KOPT-K1 (cell line): ENCODE measurements around the gene FN1.

Experiments used
- H3K27ac ChIP-seq: fragments of 200-600 bp; sonication (generic); 2 replicates; pipeline ENCODE4 v1.5.1; 2016; ENCODE audit warnings: antibody characterized with exemption, mild to moderate bottlenecking, low read depth, low read length; ENCODE audit not compliant: poor library complexity, severe bottlenecking
- H3K36me3 ChIP-seq: fragments of 200-600 bp; sonication (generic); 2 replicates; pipeline ENCODE4 v1.5.1; 2017; ENCODE audit warnings: antibody characterized with exemption, mild to moderate bottlenecking, low read length, moderate library complexity; ENCODE audit not compliant: insufficient read depth
- H3K9me3 ChIP-seq: fragments of 200-600 bp; sonication (generic); 2 replicates; pipeline ENCODE4 v1.5.1; 2017; ENCODE audit warnings: antibody characterized with exemption, low read length, mild to moderate bottlenecking; ENCODE audit not compliant: insufficient read depth, poor library complexity, severe bottlenecking

FN1 gene

DNA sequence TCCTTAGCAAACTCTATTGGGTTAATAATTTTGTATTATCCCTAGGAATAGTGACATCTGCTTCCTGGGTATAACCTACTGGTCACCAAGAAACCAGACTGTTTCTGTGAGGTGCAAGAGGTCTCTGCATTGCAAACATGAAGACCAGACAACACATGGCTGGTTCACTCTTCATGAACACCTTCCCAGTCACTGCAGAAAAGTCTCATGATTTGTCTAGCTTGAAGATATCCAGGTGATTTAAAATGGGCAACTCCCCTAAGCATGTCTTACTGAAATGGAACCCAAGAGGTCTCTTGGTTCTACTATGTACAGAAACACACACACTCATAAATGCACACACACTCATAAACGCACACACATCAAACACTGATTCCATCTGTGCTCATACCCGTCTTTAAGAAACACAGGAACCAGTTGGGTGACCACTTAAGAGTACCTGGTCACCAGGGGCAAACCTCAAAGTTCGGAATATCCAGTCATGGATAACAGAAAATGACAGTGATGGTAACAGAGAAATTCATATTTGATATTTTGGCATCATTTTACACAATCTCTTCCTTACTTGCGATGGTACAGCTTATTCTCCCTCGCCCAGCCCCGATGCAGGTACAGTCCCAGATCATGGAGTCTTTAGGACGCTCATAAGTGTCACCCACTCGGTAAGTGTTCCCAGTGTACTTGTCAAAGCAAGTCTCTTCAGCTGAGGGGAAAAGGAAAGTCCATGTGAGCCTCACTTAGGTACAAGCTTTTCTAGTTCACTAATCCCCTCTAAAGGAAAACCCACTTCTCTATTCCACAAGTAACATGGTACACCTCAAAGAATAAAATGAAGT is 2.9 kb downstream of the FN1 start:
- Histone ChIP-seq H3K36me3 (no peaks in the 10 kb centered on the region), H3K27ac (no peak overlapping the region)

DNA sequence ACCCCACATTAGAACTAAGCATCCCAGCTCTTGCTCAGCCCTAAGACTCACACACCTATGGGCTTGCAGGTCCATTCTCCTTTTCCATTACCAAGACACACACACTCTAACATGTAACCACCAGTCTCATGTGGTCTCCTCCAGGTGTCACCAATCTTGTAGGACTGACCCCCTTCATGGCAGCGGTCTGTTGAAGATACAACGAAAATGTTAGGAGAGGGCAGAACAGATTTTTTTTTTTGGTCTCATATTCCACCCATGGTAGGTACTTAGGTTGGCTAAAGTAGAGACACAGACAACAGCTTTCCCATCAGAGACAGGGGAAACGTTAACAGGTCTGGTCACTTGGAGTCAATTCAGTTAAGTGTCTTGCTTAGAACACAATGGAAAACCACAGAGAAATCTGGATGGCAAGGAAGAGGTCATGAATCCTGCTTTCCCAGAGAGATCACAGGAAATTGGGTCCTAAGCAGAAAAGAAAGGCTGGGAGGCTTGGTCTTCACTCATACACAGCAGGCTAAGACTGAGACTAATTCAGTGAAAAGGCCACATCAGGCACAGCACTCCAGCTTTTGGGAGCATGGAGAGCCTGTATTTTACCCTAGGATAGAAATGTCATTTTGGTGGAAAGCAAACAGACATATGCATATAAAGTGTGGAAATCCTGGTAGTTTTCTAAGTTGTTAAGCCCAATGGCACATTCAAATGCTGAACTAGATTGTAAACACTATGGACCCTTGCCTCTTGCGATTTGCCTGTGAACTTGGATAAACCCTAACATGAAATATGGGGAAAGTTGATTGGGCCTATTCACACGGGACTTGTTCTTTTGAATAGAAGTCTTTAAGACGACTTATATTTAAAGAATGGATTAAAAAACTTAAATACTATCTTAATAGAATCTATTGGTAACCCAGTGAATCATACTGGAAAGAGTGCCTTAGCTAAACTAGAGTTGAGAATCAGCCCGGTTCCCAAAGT is 3.8 kb downstream of the FN1 start:
- Histone ChIP-seq H3K9me3 (no peaks in the 10 kb centered on the region), H3K36me3 (no peaks in the 10 kb centered on the region), H3K27ac (no peak overlapping the region)

More for the DNA sequence above, 2.9 kb downstream of the FN1 start:
- no peaks in the 10 kb centered on the region for H3K9me3 ChIP-seq

DNA sequence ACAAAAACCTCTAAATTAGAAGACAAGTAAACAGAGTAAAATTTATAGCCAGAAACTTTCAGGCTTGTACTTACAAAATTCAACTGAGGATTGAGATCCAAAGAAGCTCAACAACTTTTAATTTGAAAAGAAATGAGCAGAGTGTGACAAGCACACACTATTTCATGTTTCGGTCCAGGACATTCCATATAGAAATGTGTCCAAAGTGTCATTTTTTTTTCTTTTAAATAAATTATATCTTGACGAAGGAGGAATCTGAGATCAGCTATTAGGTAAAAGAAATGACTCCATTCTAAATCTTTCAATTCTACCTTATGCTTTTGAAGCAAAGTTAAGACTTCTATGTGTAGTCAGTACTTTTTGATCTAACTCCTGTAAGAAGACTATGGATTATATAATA is 4.6 kb downstream of the FN1 start:
- no peak overlapping the region for H3K27ac ChIP-seq
- no peaks in the 10 kb centered on the region for H3K36me3 ChIP-seq
- no peaks in the 10 kb centered on the region for H3K9me3 ChIP-seq

- H3K9me3 ChIP-seq: no peaks in the 10 kb centered on the region
- H3K27ac ChIP-seq: no peak overlapping the region
- H3K36me3 ChIP-seq: no peaks in the 10 kb centered on the region
Observed at GRCh38 chr2:215430528-215431187, 5.2 kb downstream of the FN1 start.

DNA sequence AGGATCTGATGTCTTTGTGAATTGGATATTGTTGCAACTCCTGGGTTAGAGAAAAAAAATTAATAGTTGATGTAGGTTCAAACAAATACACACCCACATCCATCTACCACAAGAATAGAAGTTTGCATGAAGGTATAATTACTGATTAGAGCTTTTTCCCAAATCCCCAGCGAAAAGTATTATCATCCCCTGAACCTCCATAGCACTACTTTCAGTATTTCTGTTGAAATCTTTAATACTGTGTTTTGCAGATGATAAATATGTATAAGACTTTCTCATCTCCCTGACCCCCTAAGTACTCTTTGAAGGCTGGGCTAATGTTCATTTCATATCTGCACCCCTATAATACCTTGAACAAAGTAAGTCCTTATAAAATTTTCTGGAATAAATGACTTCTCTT is 6.4 kb downstream of the FN1 start:
- H3K36me3 ChIP-seq: no peaks in the 10 kb centered on the region

DNA sequence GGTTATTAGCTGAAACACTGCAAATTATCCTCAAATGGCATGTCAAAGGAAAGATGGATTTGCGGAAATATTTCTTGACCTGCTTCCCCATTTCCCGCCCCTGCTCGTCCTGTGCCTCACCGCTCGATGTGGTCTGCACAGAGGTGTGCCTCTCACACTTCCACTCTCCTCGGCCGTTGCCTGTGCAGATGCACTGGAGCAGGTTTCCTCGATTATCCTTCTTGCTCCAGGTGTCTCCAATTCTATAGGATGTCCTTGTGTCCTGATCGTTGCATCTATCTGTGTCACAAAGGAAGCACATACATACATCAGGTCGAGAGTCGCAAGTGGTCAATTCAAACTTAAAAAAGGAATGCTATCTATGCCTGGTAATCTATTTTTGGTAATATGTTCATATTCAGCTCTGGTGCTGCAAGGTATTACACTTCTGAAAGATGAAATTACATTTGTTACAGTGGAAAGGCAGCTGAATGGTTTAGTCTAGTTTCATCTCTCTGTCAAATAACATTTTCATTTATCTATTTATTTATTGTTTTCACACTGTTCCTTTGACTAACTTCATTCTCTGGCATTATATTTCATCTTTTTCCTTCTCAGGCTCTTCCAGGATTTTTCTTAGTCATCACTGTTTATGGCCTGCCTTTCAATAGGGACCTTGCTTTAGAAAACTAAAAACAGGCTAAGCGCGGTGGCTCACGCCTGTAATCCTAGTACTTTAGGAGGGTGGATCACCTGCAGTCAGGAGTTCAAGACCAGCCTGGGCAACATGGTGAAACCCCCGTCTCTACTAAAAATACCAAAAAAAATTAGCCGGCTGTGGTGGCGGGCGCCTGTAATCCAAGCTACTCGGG is 7.6 kb downstream of the FN1 start:
- Histone ChIP-seq H3K36me3 (no peaks in the 10 kb centered on the region), H3K9me3 (no peaks in the 10 kb centered on the region), H3K27ac (no peak overlapping the region)

More for the DNA sequence above, 6.4 kb downstream of the FN1 start:
- no peak overlapping the region for H3K27ac ChIP-seq
- no peaks in the 10 kb centered on the region for H3K9me3 ChIP-seq

GRCh38 chr2:215427585-215427984 is 8.3 kb downstream of the FN1 start:
- Histone ChIP-seq H3K9me3 (no peaks in the 10 kb centered on the region), H3K27ac (no peak overlapping the region), H3K36me3 (no peaks in the 10 kb centered on the region)

DNA sequence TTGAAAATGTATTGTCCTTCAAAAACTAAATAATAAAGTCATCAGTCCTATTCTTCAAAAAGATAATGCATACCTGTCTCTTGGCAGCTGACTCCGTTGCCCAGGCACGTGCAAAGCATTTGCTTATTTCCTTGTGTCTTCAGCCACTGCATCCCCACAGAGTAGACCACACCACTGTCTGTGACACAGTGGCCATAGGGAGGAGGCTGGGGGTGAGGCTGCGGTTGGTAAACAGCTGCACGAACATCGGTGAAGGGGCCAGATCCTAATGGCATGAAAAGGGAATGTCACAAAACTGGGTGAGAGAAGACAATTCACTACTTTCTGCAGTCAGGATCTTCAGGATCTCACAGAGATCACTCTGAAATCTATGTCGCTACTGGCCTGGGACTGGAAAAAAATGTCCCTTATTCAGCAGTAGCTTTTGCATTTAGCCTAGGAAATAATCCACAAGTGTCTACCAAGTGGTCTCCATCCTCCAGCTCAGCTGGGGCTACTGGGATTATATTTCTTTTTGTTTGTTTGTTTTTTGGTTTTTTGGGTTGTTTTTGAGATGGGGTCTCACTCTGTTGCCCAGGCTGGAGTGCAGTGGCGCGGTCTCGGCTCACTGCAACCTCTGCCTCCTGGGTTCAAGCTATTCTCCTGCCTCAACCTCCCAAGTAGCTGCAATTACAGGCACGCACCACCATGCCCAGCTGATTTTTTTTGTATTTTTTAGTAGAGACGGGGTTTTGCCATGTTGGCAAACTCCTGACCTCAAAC is 10.7 kb downstream of the FN1 start:
- no peaks in the 10 kb centered on the region for H3K36me3 ChIP-seq
- H3K27ac ChIP-seq: no peak overlapping the region
- H3K9me3 ChIP-seq: no peaks in the 10 kb centered on the region

DNA sequence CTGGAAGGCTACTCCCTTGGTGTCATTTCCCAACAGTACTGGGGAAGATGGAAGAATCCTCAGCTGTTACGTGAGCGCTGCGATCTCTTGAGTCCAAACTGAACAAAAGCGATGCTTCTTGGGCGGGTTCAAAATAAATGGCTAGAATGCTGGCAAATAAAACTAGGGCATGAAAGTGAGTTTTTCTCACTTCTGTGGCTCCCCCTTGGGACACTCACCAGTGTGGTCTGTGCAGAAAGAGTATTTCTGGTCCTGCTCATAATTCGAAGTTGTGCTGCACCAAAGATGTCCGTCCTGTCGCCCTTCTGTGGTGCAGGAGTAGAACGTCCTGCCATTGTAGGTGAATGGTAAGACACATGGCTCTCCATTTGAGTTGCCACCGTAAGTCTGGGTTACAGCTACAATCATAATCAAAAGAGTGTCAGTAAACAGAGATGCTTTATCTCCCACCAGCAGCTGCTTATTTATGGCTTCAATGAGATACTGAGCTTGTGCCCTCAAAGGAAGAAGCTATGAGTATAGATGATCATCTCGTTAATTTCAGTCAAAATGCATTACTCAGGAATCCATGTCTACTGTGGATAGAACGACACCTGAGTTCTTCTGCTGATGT is 11.8 kb downstream of the FN1 start:
- H3K9me3 ChIP-seq: no peaks in the 10 kb centered on the region
- H3K27ac ChIP-seq: no peak overlapping the region
- no peaks in the 10 kb centered on the region for H3K36me3 ChIP-seq

GRCh38 chr2:215423234-215423633 is 12.6 kb downstream of the FN1 start:
- no peak overlapping the region for H3K27ac ChIP-seq
- no peaks in the 10 kb centered on the region for H3K9me3 ChIP-seq
- H3K36me3 ChIP-seq: no peaks in the 10 kb centered on the region

DNA sequence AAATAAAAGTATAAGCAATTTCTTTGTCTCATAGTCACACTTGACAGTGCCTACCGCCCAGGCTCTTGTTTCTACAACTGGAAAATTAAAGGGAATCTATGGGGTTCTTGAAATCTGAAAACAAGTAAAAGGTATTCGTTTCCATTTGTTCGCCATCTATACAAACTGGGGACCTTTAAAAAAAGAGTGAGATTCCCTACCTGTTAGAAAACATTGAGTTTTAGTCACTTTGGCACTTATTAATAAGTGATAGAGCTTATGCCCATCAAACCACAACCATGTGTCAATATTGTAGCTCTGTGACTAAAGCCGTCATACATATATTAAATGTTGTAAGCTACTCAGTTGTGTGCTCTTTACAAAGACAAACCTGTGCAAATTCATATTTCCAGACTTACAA is 13.2 kb downstream of the FN1 start:
- no peak overlapping the region for H3K27ac ChIP-seq
- H3K9me3 ChIP-seq: no peaks in the 10 kb centered on the region
- H3K36me3 ChIP-seq: no peaks in the 10 kb centered on the region

GRCh38 chr2:215421859-215422461 is 13.9 kb downstream of the FN1 start:
- Histone ChIP-seq H3K9me3 (no peaks in the 10 kb centered on the region), H3K27ac (no peak overlapping the region), H3K36me3 (no peaks in the 10 kb centered on the region)

DNA sequence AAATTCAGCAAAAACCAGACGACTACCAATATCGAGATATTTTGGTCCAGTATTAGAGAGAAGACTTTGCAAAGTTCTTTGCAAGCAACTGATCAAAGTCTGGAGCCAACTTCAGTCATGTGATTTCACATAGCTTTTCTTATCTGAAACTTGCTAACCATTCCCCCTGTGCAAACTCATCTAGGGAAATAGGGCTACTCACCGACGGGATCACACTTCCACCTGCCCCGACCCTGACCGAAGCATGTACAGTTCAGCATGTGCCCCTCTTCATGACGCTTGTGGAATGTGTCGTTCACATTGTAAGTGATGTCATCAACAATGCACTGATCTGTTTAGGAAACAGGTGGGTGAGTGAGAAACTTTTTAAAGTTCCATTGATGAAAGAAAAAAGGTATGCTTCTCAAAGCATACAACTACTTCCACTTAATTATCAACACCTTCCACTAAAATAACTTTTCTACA is 15.4 kb downstream of the FN1 start:
- Histone ChIP-seq H3K9me3 (no peaks in the 10 kb centered on the region), H3K36me3 (no peaks in the 10 kb centered on the region), H3K27ac (no peak overlapping the region)
